Measurements from ENCODE around the gene DGCR8. TPM values are rescaled to one million over a fixed set of nuclear protein-coding genes. Genes with fewer than 3 reads are reported as not detected.
A peak's percentile ranks its signal among the peaks of the same experiment; 100 is the strongest.

DGCR8 gene
- total RNA-seq, 1 donor from 2014 or later, result 93.1 TPM

- Mint-ChIP-seq H3K9me3 (ENCODE audit: unreplicated experiment) (peaks cover 5% of the 10 kb centered on the region), H3K27ac (ENCODE audit: unreplicated experiment) (no peak overlapping the region), H3K27me3 (ENCODE audit: unreplicated experiment) (peaks cover 7% of the 10 kb centered on the region), H3K4me3 (ENCODE audit: unreplicated experiment) (no peak overlapping the region), H3K4me1 (ENCODE audit: low read depth, unreplicated experiment) (no peaks in the 10 kb centered on the region), H3K36me3 (ENCODE audit: unreplicated experiment) (no peaks in the 10 kb centered on the region)
- no peak for TF ChIP-seq CTCF (IDR thresholded peaks at IDR 0.05; ENCODE audit: partially characterized antibody, unreplicated experiment)
- no peak for DNase-seq
Measured at GRCh38 chr22:20060700-20061480, 19.2 kb upstream of the DGCR8 start.

GRCh38 chr22:20061481-20061861 lies 18.6 kb upstream of the DGCR8 start:
- Mint-ChIP-seq H3K4me1 (ENCODE audit: low read depth, unreplicated experiment) (no peaks in the 10 kb centered on the region), H3K36me3 (ENCODE audit: unreplicated experiment) (no peaks in the 10 kb centered on the region), H3K4me3 (ENCODE audit: unreplicated experiment) (no peak overlapping the region), H3K27ac (ENCODE audit: unreplicated experiment) (no peak overlapping the region), H3K9me3 (ENCODE audit: unreplicated experiment) (peaks cover 6% of the 10 kb centered on the region), H3K27me3 (ENCODE audit: unreplicated experiment) (peaks cover 7% of the 10 kb centered on the region)
- no peak for DNase-seq
- TF ChIP-seq CTCF (IDR thresholded peaks at IDR 0.05; ENCODE audit: partially characterized antibody, unreplicated experiment), result no peak

- Mint-ChIP-seq H3K27ac (ENCODE audit: unreplicated experiment) (no peak overlapping the region), H3K4me3 (ENCODE audit: unreplicated experiment) (no peak overlapping the region), H3K9me3 (ENCODE audit: unreplicated experiment) (peaks cover 6% of the 10 kb centered on the region), H3K36me3 (ENCODE audit: unreplicated experiment) (no peaks in the 10 kb centered on the region), H3K4me1 (ENCODE audit: low read depth, unreplicated experiment) (no peaks in the 10 kb centered on the region), H3K27me3 (ENCODE audit: unreplicated experiment) (peaks cover 6% of the 10 kb centered on the region)
- no peak for TF ChIP-seq CTCF (IDR thresholded peaks at IDR 0.05; ENCODE audit: partially characterized antibody, unreplicated experiment)
- DNase-seq, result no peak
Measured at GRCh38 chr22:20062043-20062765, 17.8 kb upstream of the DGCR8 start.

- TF ChIP-seq CTCF (IDR thresholded peaks at IDR 0.05; ENCODE audit: partially characterized antibody, unreplicated experiment), result no peak
- Mint-ChIP-seq H3K27ac (ENCODE audit: unreplicated experiment) (peak overlapping the region; percentile 33), H3K36me3 (ENCODE audit: unreplicated experiment) (no peaks in the 10 kb centered on the region), H3K4me3 (ENCODE audit: unreplicated experiment) (peak overlapping the region; percentile 55), H3K4me1 (ENCODE audit: low read depth, unreplicated experiment) (no peaks in the 10 kb centered on the region), H3K9me3 (ENCODE audit: unreplicated experiment) (peaks cover 6% of the 10 kb centered on the region), H3K27me3 (ENCODE audit: unreplicated experiment) (peaks cover 6% of the 10 kb centered on the region)
- no peak for DNase-seq
Measured at GRCh38 chr22:20062766-20063083, 17.3 kb upstream of the DGCR8 start.

Measured in glutamatergic neuron (in vitro differentiated cells).